GM18499 (cell line): ENCODE data around the gene SLC52A1.
"Not testable (repeated sequence)": the region's sequence is repeated elsewhere in the genome, so short reads cannot be mapped to it uniquely, and the experiment has no call there.

ENCODE experiments used
- ATAC-seq: cut with Tn5 transposase; IDR thresholded peaks from one replicate; pipeline ENCODE4 v1.9.1; 2021; ENCODE audit warnings: moderate number of reproducible peaks; ENCODE audit not compliant: insufficient read depth, unreplicated experiment

SLC52A1 gene

GRCh38 chr17:5032865-5033264 lies 2.4 kb downstream of the SLC52A1 start:
- ATAC-seq, result no peak

GRCh38 chr17:5031365-5032082 lies 3.7 kb downstream of the SLC52A1 start:
- ATAC-seq, result no peak

- ATAC-seq, result not testable (repeated sequence)
Observed at GRCh38 chr17:5030168-5030567, 5.1 kb downstream of the SLC52A1 start.

- no peak for ATAC-seq
Observed at GRCh38 chr17:5027916-5028315, 7.3 kb downstream of the SLC52A1 start.

GRCh38 chr17:5027299-5027698 lies 7.9 kb downstream of the SLC52A1 start:
- no peak for ATAC-seq

GRCh38 chr17:5024604-5025003 lies 10.6 kb downstream of the SLC52A1 start:
- no peak for ATAC-seq

GRCh38 chr17:5023588-5024147 lies 11.6 kb downstream of the SLC52A1 start:
- ATAC-seq, result no peak

- no peak for ATAC-seq
Observed at GRCh38 chr17:5022171-5022711, 13.0 kb downstream of the SLC52A1 start.

GRCh38 chr17:5020502-5021023 lies 14.7 kb downstream of the SLC52A1 start:
- no peak for ATAC-seq

- no peak for ATAC-seq
Observed at GRCh38 chr17:5019475-5019956, 15.7 kb downstream of the SLC52A1 start.

GRCh38 chr17:5014357-5014756 lies 20.9 kb downstream of the SLC52A1 start:
- ATAC-seq, result no peak

- ATAC-seq, result no peak
Observed at GRCh38 chr17:5011928-5012327, 23.3 kb downstream of the SLC52A1 start.

- ATAC-seq, result no peak
Observed at GRCh38 chr17:5003214-5003867, 31.9 kb downstream of the SLC52A1 start.

GRCh38 chr17:5002121-5002788 lies 33.0 kb downstream of the SLC52A1 start:
- ATAC-seq, result no peak

GRCh38 chr17:5000237-5000639 lies 35.0 kb downstream of the SLC52A1 start:
- no peak for ATAC-seq

- no peak for ATAC-seq
Observed at GRCh38 chr17:4999430-5000093, 35.7 kb downstream of the SLC52A1 start.

GRCh38 chr17:4998732-4999429 lies 36.3 kb downstream of the SLC52A1 start:
- no peak for ATAC-seq

GRCh38 chr17:4998027-4998731 lies 37.0 kb downstream of the SLC52A1 start:
- no peak for ATAC-seq
